SK-N-SH treated with all-trans-retinoic acid at 6 μM for 48 hours (cell line): ENCODE results near the gene FLRT3.

Experiments
- ATAC-seq: fragments of 200-7000 bp; cut with Tn5 transposase; 3 replicates; pipeline ENCODE4 v1.9.1; 2020; ENCODE audit warnings: mild to moderate bottlenecking, moderate library complexity
- ARNTL ChIP-seq: fragments of 450-650 bp; formaldehyde crosslinking; IDR thresholded peaks from 2 replicates; pipeline ENCODE4 v1.5.0; 2020; ENCODE audit warnings: low read depth, mild to moderate bottlenecking, moderate library complexity, borderline replicate concordance
- BACH2 ChIP-seq: fragments of 250-450 bp; sonication (Bioruptor Pico); IDR thresholded peaks from 2 replicates; pipeline ENCODE4 v1.9.0; 2021; ENCODE audit warnings: mild to moderate bottlenecking, borderline replicate concordance
- CREB5 ChIP-seq: fragments of 250-450 bp; sonication (Bioruptor Pico); IDR thresholded peaks from 2 replicates; pipeline ENCODE4 v1.5.1; 2020; ENCODE audit warnings: low read depth, mild to moderate bottlenecking, moderate library complexity
- CSDC2 ChIP-seq: fragments of 250-450 bp; sonication (Bioruptor Pico); IDR thresholded peaks from 2 replicates; pipeline ENCODE4 v1.5.0; 2020; ENCODE audit warnings: mild to moderate bottlenecking, moderate library complexity
- ESRRG ChIP-seq: fragments of 250-450 bp; sonication (Bioruptor Pico); IDR thresholded peaks from 2 replicates; pipeline ENCODE4 v1.6.1; 2021; ENCODE audit warnings: mild to moderate bottlenecking
- GLIS3 ChIP-seq: fragments of 250-450 bp; sonication (Bioruptor Pico); IDR thresholded peaks from 2 replicates; pipeline ENCODE4 v1.5.0; 2020; ENCODE audit warnings: mild to moderate bottlenecking, moderate library complexity
- ISL1 ChIP-seq: fragments of 250-450 bp; sonication (Bioruptor Pico); IDR thresholded peaks from 2 replicates; pipeline ENCODE4 v2.1.2; 2022; ENCODE audit warnings: mild to moderate bottlenecking, moderate library complexity
- POU6F1 ChIP-seq: fragments of 250-450 bp; sonication (Bioruptor Pico); IDR thresholded peaks from 2 replicates; pipeline ENCODE4 v1.8.0; 2021; ENCODE audit warnings: low read depth, mild to moderate bottlenecking, moderate library complexity, borderline replicate concordance
- RARB ChIP-seq: fragments of 250-450 bp; sonication (Bioruptor Pico); IDR thresholded peaks from 2 replicates; pipeline ENCODE4 v1.8.0; 2021; ENCODE audit warnings: mild to moderate bottlenecking, moderate library complexity
- SNAI2 ChIP-seq: fragments of 250-450 bp; sonication (Bioruptor Pico); IDR thresholded peaks from 2 replicates; pipeline ENCODE4 v1.5.0; 2020; ENCODE audit warnings: mild to moderate bottlenecking, moderate library complexity
- TCF4 ChIP-seq: fragments of 250-450 bp; sonication (Bioruptor Pico); IDR thresholded peaks from 2 replicates; pipeline ENCODE4 v1.8.0; 2021; ENCODE audit warnings: mild to moderate bottlenecking, moderate library complexity, borderline replicate concordance
- TOX ChIP-seq: fragments of 250-450 bp; sonication (Bioruptor Pico); IDR thresholded peaks from 2 replicates; pipeline ENCODE4 v1.8.0; 2021; ENCODE audit warnings: mild to moderate bottlenecking, moderate library complexity, borderline replicate concordance
- TSHZ2 ChIP-seq: fragments of 250-450 bp; sonication (Bioruptor Pico); IDR thresholded peaks from 2 replicates; pipeline ENCODE4 v1.5.0; 2020; ENCODE audit warnings: mild to moderate bottlenecking, moderate library complexity
- ZFP3 ChIP-seq: fragments of 250-450 bp; sonication (Bioruptor Pico); IDR thresholded peaks from 2 replicates; pipeline ENCODE4 v1.5.0; 2020; ENCODE audit warnings: mild to moderate bottlenecking, moderate library complexity
- ZFP30 ChIP-seq: fragments of 450-650 bp; formaldehyde crosslinking; IDR thresholded peaks from 2 replicates; pipeline ENCODE4 v1.5.0; 2022; ENCODE audit warnings: mild to moderate bottlenecking, moderate library complexity
- ZNF70 ChIP-seq: fragments of 450-650 bp; formaldehyde crosslinking; IDR thresholded peaks from 2 replicates; pipeline ENCODE4 v1.5.0; 2020; ENCODE audit warnings: mild to moderate bottlenecking, moderate library complexity
- ZNF8 ChIP-seq: fragments of 450-650 bp; formaldehyde crosslinking; IDR thresholded peaks from 2 replicates; pipeline ENCODE4 v1.5.0; 2020; ENCODE audit warnings: mild to moderate bottlenecking, moderate library complexity
- TF ChIP-seq, protein P1 (sequence below): fragments of 250-450 bp; sonication (Bioruptor Pico); IDR thresholded peaks from 2 replicates; pipeline ENCODE4 v1.5.1; 2021; ENCODE audit warnings: mild to moderate bottlenecking, moderate library complexity

The FLRT3 gene

GRCh38 chr20:14343491-14344065 lies 6.2 kb upstream of the FLRT3 start:
- TF ChIP-seq RARB (CRISPR knock-in tag) (no peak), TCF4 (CRISPR knock-in tag) (no peak), TOX (CRISPR knock-in tag) (no peak), BACH2 (CRISPR knock-in tag) (no peak), ZFP3 (CRISPR knock-in tag) (no peak), ZNF8 (CRISPR knock-in tag) (no peak), POU6F1 (no peak), GLIS3 (no peak), CSDC2 (no peak), CREB5 (CRISPR knock-in tag) (no peak), ZNF70 (CRISPR knock-in tag) (no peak), ARNTL (no peak), ESRRG (CRISPR knock-in tag) (no peak), TSHZ2 (CRISPR knock-in tag) (no peak)
- TF ChIP-seq, protein P1, sequence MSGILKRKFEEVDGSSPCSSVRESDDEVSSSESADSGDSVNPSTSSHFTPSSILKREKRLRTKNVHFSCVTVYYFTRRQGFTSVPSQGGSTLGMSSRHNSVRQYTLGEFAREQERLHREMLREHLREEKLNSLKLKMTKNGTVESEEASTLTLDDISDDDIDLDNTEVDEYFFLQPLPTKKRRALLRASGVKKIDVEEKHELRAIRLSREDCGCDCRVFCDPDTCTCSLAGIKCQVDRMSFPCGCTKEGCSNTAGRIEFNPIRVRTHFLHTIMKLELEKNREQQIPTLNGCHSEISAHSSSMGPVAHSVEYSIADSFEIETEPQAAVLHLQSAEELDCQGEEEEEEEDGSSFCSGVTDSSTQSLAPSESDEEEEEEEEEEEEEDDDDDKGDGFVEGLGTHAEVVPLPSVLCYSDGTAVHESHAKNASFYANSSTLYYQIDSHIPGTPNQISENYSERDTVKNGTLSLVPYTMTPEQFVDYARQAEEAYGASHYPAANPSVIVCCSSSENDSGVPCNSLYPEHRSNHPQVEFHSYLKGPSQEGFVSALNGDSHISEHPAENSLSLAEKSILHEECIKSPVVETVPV, result no peak
- TF ChIP-seq, all 23 proteins: peak for 0
- ATAC-seq, result no peak

DNA sequence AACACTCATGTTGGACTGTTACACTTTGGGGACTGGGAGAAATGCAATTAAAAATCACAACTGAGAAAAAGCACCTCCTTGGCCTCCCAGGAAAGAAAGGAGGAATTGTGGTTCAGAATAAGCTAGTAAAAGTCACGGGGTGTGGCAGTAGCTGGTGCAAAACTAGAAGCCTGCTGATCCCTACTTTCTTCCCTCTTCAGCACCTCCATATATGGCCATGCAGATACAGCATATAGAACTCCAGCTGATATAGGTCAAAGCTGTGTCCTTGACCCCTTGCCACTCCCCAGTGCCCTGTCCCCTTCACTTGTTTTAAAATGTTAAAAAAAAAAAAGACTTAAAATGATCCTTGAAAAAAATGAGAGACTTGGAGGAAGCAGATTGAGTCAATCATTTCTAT lies 5.5 kb upstream of the FLRT3 start:
- TF ChIP-seq TOX (CRISPR knock-in tag), result no peak
- no peak for TF ChIP-seq RARB (CRISPR knock-in tag)
- no peak for TF ChIP-seq CREB5 (CRISPR knock-in tag)
- TF ChIP-seq ESRRG (CRISPR knock-in tag), result no peak
- no peak for TF ChIP-seq CSDC2
- no peak for TF ChIP-seq GLIS3
- TF ChIP-seq POU6F1, result no peak
- TF ChIP-seq, all 23 proteins: peak for 0
- ATAC-seq, result no peak

DNA sequence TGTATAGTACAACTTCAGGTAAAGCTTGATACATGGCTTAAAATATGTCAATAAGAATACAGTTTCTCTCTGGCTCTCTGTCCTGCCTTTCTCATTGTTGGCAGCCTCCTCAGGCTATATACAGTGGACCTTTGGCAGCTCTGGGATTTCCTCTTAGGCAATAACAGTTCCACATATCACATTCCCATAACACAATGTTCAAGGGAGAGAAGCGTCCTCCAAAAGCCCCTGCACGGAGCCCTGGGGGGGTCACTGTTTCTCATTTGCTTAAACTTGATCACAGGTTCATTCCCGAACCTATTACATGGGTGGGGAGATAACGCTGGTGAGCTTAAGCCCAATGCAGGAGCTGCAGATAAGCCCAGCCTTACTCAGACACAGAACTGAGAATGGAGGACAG lies 4.4 kb upstream of the FLRT3 start:
- ATAC-seq, result no peak
- TF ChIP-seq POU6F1, result no peak
- TF ChIP-seq GLIS3, result no peak
- no peak for TF ChIP-seq ISL1 (CRISPR knock-in tag)
- TF ChIP-seq SNAI2 (CRISPR knock-in tag), result no peak
- TF ChIP-seq TSHZ2 (CRISPR knock-in tag), result no peak
- TF ChIP-seq TCF4 (CRISPR knock-in tag), result no peak
- TF ChIP-seq ZFP30, result no peak
